GM10266 (cell line): ENCODE measurements around the gene CDKN1A.
A peak's percentile ranks its signal among the peaks of the same experiment; 100 is the strongest.

Experiments
- DNase-seq: peaks from one replicate; pipeline ENCODE4 v3.0.0; 2012; ENCODE audit errors: extremely low spot score
- TF ChIP-seq, protein P1 (sequence below): IDR thresholded peaks from 2 replicates; pipeline ENCODE4 v1.5.1; 2012; ENCODE audit warnings: mild to moderate bottlenecking, low read depth; ENCODE audit not compliant: control insufficient read depth, insufficient read depth; ENCODE audit errors: missing control alignments

CDKN1A gene

DNA sequence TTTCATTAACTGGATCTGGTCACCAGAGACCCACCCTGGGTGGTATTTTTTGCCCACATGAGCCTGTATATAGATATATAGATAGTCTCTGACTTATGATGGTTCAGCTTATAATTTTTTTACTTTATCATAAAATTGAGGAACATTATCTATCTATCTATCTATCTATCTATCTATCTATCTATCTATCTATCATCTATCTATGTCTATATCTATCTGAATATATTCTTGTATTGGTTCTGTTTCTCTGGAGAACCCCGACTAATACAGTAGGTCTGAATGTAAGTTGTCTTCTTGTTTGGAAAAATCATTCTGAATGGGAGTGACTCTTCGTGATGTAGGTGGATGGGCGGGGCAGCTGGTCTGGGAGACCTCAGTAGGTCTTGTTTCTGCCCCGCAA is 13.3 kb upstream of the CDKN1A start:
- DNase-seq = no peak
- TF ChIP-seq, protein P1, sequence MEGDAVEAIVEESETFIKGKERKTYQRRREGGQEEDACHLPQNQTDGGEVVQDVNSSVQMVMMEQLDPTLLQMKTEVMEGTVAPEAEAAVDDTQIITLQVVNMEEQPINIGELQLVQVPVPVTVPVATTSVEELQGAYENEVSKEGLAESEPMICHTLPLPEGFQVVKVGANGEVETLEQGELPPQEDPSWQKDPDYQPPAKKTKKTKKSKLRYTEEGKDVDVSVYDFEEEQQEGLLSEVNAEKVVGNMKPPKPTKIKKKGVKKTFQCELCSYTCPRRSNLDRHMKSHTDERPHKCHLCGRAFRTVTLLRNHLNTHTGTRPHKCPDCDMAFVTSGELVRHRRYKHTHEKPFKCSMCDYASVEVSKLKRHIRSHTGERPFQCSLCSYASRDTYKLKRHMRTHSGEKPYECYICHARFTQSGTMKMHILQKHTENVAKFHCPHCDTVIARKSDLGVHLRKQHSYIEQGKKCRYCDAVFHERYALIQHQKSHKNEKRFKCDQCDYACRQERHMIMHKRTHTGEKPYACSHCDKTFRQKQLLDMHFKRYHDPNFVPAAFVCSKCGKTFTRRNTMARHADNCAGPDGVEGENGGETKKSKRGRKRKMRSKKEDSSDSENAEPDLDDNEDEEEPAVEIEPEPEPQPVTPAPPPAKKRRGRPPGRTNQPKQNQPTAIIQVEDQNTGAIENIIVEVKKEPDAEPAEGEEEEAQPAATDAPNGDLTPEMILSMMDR = no peak

- TF ChIP-seq, protein P1 = no peak
- DNase-seq = no peak
Observed at GRCh38 chr6:36666287-36666686, 12.2 kb upstream of the CDKN1A start.

GRCh38 chr6:36666826-36667591 is 11.5 kb upstream of the CDKN1A start:
- TF ChIP-seq, protein P1 = no peak
- peak; percentile 78 for DNase-seq

- TF ChIP-seq, protein P1 = no peak
- DNase-seq = no peak
Observed at GRCh38 chr6:36668591-36668990, 9.9 kb upstream of the CDKN1A start.

DNA sequence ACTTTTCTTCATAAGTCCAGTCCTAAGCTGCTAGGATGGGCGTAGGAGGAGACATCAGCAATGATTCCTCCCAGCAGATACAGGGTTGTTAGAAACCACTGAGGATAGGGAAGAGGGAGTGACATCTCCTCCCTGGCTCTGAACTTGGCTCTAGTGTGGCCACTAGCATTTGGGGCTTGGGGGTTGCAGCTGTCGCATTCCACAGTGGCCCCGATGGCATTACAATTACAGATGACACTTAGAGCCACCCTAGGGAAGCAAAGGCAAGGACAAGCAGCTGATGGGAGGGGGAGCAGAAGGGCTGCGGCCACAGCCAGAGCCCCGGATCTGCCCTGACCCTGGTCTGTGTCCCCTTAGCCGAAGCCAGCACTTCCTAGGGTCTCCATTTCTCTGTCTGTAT is 9.5 kb upstream of the CDKN1A start:
- TF ChIP-seq, protein P1 = no peak
- no peak for DNase-seq

DNA sequence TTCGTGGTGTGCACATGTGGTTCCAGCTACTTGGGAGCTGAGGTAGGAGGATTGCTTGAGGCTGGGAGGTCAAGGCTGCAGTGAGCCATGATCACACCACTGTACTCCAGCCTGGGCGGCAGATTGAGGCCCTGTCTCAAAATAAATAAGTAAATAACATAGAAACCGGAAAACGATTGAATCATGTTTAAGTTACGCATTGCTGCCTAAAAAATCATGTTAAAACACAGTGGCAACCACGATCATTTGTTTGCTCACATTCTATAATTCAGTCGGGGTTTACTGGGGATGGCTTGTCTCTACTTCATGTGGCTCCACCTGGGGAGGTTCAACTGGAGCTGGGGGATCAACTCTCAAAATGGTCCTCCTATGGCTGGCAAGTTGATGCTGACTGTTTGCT is 8.2 kb upstream of the CDKN1A start:
- no peak for DNase-seq
- TF ChIP-seq, protein P1 = no peak

- TF ChIP-seq, protein P1 = no peak
- DNase-seq = no peak
Observed at GRCh38 chr6:36671687-36672375, 6.7 kb upstream of the CDKN1A start.
